GM18508 (cell line): ENCODE results near the gene METTL8.
A peak's percentile ranks its signal among the peaks of the same experiment; 100 is the strongest.

Experiments used
- ATAC-seq: cut with Tn5 transposase; IDR thresholded peaks from one replicate; pipeline ENCODE4 v1.9.1; 2021; ENCODE audit warnings: moderate number of reproducible peaks; ENCODE audit not compliant: insufficient read depth, unreplicated experiment

The METTL8 gene

DNA sequence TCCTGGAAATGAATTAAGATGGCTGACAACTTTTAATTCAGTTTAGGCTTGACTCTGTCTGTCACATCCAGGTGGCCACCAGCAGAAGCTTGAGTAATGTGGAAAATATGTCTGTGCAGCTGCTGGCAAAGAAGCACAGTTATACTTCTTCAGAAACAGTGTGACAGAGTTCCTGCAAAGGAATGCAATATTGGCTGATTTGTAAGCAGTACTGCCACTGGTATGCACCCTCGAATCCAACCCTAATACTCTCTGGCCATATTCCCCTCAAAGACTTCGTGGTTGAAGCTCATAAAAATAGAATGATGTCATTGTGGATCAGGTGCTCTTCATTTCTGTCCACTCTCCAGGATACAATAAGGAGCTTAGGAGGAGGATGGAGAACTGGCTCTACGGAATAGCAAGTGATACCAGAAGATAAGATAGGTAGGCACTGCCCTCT lies 86.2 kb downstream of the METTL8 start:
- ATAC-seq, result no peak

DNA sequence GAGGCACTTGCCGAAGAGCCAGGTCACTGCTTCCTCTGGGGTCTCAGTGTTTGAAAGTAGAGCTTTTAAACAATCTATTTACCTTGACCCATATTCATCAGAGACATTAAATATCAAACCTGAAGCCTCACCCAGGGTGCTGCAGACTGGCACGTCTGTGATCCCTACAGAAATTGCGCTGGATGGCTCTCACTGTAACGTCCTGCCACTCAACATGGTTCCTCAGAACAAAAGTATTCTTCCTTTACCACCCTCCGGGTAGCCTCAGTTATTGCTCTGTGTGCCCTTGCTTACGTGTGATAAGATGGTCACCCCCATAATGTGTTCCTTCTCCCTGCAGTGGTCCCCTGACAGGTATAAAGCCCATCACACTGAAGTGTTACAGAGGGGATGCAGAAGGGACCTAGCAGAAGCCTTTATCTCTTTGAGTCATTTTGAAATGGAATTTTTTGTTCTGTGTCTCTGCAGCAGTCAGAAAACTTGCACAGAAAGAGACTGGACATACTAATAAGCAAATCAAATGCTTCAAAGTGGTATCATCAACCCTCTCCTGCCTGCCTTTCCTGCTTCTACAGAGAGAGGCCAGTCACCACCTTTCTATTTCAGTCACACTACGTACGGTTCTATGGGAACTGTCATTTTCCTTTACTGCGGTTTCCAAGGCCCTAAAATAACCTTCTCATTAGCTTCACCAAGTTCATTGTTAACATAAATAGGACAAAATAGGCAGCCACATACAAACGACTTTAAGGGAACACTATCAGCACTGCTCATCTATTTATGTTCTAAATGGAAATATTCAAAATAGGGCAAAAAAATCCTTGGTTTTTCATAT lies 86.8 kb downstream of the METTL8 start:
- no peak for ATAC-seq

GRCh38 chr2:171345971-171346722 lies 87.6 kb downstream of the METTL8 start:
- no peak for ATAC-seq

- ATAC-seq, result no peak
These were observed 89.6 kb downstream of the METTL8 start for GRCh38 chr2:171344182-171344581.

DNA sequence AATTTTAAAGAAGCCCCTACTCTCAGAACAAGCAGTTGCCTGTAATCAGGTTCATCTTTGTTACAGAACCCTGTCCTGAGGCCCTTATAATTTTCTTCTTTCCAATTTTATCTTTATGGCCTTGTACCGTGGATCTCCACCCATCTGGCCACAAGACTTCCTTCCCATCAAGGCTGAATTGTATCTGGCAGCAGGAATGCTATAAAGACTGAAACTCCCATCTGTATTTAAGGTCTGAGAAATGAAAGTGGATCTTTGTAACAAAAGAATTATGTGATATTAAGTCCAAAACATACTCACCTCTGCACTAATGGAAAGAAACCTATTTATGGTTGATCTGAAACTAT lies 91.8 kb downstream of the METTL8 start:
- ATAC-seq, result no peak

GRCh38 chr2:171341394-171342066 lies 92.3 kb downstream of the METTL8 start:
- ATAC-seq, result no peak

GRCh38 chr2:171334946-171335345 lies 98.8 kb downstream of the METTL8 start:
- no peak for ATAC-seq

- no peak for ATAC-seq
These were observed 99.6 kb downstream of the METTL8 start for GRCh38 chr2:171334171-171334570.

- no peak for ATAC-seq
These were observed 103.4 kb downstream of the METTL8 start for GRCh38 chr2:171330155-171330956.

GRCh38 chr2:171327043-171327496 lies 106.7 kb downstream of the METTL8 start:
- ATAC-seq, result no peak

GRCh38 chr2:171325886-171326585 lies 107.8 kb downstream of the METTL8 start:
- peak; percentile 32 for ATAC-seq

GRCh38 chr2:171323971-171324528 lies 109.7 kb downstream of the METTL8 start:
- no peak for ATAC-seq

GRCh38 chr2:171322928-171323327 lies 110.9 kb downstream of the METTL8 start:
- ATAC-seq, result no peak

GRCh38 chr2:171320731-171321130 lies 113.1 kb downstream of the METTL8 start:
- ATAC-seq, result no peak

DNA sequence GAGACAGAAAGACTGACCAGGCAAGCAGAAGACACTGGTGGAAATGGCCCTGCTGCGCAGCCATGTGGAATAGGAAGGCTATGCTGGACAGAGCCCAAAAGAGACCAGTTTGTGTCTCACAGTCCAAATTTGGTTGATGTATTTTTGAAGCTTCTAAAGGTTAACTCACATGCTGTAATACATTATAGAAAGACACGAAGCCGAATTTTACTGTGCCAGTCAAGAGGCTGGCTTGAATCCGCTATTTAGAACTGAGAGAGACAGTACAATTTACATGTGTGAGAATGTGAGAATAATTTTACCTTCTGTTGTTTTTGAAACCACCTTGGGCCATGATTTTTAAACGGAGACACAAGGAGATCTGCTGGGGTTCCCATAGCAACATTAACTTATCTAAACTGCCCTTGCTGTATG lies 113.6 kb downstream of the METTL8 start:
- no peak for ATAC-seq

GRCh38 chr2:171319164-171319810 lies 114.5 kb downstream of the METTL8 start:
- peak; percentile 37 for ATAC-seq

- ATAC-seq, result no peak
These were observed 115.3 kb downstream of the METTL8 start for GRCh38 chr2:171318463-171318934.

- ATAC-seq, result no peak
These were observed 116.2 kb downstream of the METTL8 start for GRCh38 chr2:171317492-171318125.
